Measurements from ENCODE around the gene WDFY4.

Gene WDFY4

DNA sequence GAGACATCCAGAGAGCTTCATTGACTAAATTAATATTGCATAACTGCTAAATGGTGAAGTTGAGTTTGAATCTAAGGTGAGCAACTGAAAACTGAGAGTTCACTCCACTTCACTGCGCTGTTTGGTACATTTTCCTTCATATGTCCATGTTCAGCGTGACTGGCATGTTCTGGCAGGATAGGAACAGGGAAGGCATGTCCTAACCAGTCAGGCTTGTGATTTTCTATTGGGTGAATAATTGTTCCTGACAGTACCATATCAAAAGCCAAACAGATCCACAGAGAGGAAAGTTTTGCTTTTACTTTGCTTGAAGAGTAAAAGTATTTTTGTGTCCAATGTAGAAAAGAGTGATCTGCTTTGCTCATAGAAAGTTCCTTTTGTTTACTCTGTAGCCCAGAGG, 53.2 kb downstream of the WDFY4 start:
- Histone ChIP-seq H3K9me3 (no peaks in the 10 kb centered on the region), H3K4me1 (no peaks in the 10 kb centered on the region), H3K4me3 (no peak overlapping the region), H3K27me3 (no peaks in the 10 kb centered on the region), H3K36me3 (no peaks in the 10 kb centered on the region), H3K27ac (no peak overlapping the region)
- TF ChIP-seq, protein P1, sequence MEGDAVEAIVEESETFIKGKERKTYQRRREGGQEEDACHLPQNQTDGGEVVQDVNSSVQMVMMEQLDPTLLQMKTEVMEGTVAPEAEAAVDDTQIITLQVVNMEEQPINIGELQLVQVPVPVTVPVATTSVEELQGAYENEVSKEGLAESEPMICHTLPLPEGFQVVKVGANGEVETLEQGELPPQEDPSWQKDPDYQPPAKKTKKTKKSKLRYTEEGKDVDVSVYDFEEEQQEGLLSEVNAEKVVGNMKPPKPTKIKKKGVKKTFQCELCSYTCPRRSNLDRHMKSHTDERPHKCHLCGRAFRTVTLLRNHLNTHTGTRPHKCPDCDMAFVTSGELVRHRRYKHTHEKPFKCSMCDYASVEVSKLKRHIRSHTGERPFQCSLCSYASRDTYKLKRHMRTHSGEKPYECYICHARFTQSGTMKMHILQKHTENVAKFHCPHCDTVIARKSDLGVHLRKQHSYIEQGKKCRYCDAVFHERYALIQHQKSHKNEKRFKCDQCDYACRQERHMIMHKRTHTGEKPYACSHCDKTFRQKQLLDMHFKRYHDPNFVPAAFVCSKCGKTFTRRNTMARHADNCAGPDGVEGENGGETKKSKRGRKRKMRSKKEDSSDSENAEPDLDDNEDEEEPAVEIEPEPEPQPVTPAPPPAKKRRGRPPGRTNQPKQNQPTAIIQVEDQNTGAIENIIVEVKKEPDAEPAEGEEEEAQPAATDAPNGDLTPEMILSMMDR (IDR thresholded peaks at IDR 0.05) = no peak
- intact Hi-C loops (cut with DNase I; ENCODE audit: low total_unique reads) = no loop called here
- DNase-seq = no peak

DNA sequence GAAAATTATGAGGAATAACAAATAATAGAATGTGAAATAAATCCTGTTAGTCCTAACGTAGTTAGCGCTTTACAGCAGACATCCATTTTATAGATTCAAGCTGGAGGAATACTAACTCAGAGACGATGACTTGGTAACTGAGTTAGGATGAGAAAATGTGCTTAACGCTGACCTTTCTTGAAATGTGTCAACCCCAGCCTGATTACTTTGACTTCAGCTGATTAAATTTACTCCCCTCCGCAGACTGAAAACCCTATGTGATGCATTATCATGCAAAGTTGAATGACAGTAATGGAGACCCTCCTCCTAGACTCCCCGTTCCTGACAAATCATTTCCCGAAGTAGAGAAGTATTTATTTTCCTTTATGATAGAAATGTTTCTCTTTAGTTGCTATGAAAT, 54.5 kb downstream of the WDFY4 start:
- no peak overlapping the region for H3K27ac ChIP-seq
- H3K4me1 ChIP-seq = no peaks in the 10 kb centered on the region
- no peak overlapping the region for H3K4me3 ChIP-seq
- TF ChIP-seq, protein P1 (IDR thresholded peaks at IDR 0.05) = no peak
- no peaks in the 10 kb centered on the region for H3K9me3 ChIP-seq
- H3K36me3 ChIP-seq = no peaks in the 10 kb centered on the region
- intact Hi-C loops (cut with DNase I; ENCODE audit: low total_unique reads) = no loop called here
- no peak for DNase-seq
- H3K27me3 ChIP-seq = no peaks in the 10 kb centered on the region

DNA sequence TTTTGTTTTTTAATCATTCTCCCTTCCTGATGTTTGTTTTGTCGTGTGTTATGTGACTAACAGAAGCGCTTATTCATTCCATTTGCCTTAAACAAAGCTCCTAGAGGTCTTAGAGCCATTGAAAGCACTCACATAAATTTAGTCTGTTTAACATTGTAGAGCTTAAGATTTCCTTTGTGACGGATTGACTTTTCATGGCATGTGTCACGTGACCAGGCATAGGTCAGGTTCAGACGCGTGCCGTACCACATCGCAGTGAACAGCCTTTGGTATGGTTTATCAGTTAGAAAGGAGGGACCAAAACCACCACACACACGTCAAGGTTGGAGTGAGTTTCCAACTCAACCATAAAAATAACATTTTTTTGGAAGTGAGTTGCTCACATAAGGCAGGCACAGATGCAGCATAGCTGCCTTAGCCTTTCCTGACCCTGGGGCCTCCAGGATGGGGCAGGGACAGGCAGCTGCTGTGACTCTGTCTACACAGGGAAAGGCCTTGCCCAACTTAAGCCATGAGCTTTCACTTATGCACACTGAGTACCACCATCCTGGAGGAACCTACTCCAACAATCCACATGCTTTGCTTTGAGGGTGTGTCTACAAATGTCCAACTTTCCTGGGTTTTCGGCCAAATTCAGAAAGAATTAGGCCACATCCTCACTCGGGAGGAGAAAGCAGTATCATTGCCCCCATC, 55.5 kb downstream of the WDFY4 start:
- Histone ChIP-seq H3K27ac (no peak overlapping the region), H3K36me3 (no peaks in the 10 kb centered on the region), H3K4me3 (no peak overlapping the region), H3K4me1 (no peaks in the 10 kb centered on the region), H3K9me3 (no peaks in the 10 kb centered on the region), H3K27me3 (no peaks in the 10 kb centered on the region)
- DNase-seq = no peak
- TF ChIP-seq, protein P1 (IDR thresholded peaks at IDR 0.05) = no peak
- intact Hi-C loops (cut with DNase I; ENCODE audit: low total_unique reads) = no loop called here

DNA sequence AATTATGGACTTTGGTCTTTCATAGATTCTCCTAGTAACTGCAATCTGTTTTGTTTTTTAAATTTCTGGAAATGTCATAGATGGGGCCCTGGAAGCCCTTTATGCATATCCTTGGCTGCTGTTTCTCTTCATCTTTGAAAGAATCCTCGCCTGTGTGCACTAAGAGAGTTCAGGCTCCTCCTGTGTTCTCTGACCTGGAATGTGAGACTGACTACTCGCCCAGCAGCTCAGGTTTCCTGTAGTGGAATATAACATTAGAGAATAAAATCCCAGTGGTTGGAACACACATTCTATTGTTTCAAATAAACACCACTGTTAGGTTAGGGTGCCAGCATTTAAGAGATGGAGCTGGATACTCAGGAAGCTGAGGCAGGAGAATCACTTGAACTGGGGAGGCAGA, 56.3 kb downstream of the WDFY4 start:
- H3K27me3 ChIP-seq = no peaks in the 10 kb centered on the region
- no peak overlapping the region for H3K4me3 ChIP-seq
- H3K36me3 ChIP-seq = no peaks in the 10 kb centered on the region
- H3K4me1 ChIP-seq = no peaks in the 10 kb centered on the region
- TF ChIP-seq, protein P1 (IDR thresholded peaks at IDR 0.05) = no peak
- intact Hi-C loops (cut with DNase I; ENCODE audit: low total_unique reads) = no loop called here
- H3K27ac ChIP-seq = no peak overlapping the region
- H3K9me3 ChIP-seq = no peaks in the 10 kb centered on the region
- no peak for DNase-seq

DNA sequence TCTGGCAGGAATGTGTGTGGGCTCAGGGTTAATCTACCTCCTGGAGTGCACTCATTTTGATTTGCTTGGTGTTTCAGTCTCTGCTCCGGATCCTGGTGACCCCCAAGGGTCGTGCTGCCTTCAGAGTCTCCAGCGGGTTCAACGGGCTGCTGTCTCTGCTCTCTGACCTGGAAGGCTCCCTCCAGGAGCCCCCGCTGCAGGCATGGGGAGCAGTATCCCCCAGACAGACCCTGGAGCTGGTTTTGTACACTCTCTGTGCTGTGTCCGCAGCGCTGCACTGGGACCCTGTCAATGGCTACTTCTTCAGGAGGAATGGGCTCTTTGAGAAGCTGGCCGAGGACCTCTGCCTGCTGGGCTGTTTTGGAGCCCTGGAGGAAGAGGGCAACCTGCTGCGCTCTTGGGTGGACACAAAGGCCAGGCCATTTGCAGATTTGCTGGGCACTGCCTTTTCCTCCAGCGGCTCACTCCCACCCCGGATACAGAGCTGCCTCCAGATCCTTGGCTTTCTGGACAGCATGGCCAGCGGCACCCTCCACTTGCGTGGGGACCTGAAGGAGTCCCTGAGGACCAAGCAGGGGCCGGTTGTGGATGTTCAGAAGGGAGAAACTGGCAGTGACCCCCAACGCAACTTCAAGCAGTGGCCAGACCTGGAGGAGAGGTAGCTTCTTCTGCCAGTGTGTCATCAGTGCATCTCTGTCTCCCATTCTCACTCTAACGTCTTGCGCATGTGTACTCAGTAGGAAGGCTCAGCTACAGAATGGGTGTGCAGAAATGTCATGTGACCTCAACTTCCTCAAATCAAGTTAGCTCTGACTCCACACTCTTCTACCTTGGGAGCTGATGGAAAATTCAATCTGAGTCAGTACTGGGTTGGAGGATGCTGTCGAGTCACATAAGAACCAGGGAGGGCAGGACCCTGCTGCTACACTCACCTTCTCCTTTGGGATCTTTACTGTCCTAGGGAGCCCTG, 58.5 kb downstream of the WDFY4 start:
- Histone ChIP-seq H3K9me3 (no peaks in the 10 kb centered on the region), H3K36me3 (no peaks in the 10 kb centered on the region), H3K4me1 (no peaks in the 10 kb centered on the region), H3K27me3 (no peaks in the 10 kb centered on the region), H3K4me3 (no peak overlapping the region), H3K27ac (no peak overlapping the region)
- DNase-seq = no peak
- TF ChIP-seq, protein P1 (IDR thresholded peaks at IDR 0.05) = no peak
- intact Hi-C loops (cut with DNase I; ENCODE audit: low total_unique reads) = no loop called here
